GM23338 (cell line): Measurements from ENCODE around the gene STIP1. TPM values are rescaled to one million over a fixed set of nuclear protein-coding genes. Genes with fewer than 3 reads are reported as not detected.

Experiments used
- polyA plus RNA-seq: library from polyadenylated mRNA; unstranded; fragments of >200 nt; fragmentation: Nextera tagmentation; extraction: Ambion mirVana; gene quantifications from 2 replicates; pipeline ENCODE4 v1.2.1, GENCODE V29; 2016
- total RNA-seq: library from RNA; depleted of rRNA; stranded (reverse); fragments of >200 nt; shearing (Covaris generic); gene quantifications from 2 replicates; pipeline ENCODE4 v1.2.3, GENCODE V29; 2014; rRNA removed

Gene STIP1
- total and polyA plus RNA-seq, 2 experiments from 2014 or later: 213 to 351 TPM

Other genes with a start within 250 kb of the STIP1 start
- 24.6 and 26.8 TPM in 2 replicates for gene NAA40, start 247.2 kb upstream of the STIP1 start, total RNA-seq
- gene NAA40, start 247.2 kb upstream of the STIP1 start, polyA plus RNA-seq: 10.1 and 12.1 TPM in 2 replicates
- 385 and 427 TPM in 2 replicates for gene COX8A, start 211.6 kb upstream of the STIP1 start, total RNA-seq
- gene COX8A, start 211.6 kb upstream of the STIP1 start, polyA plus RNA-seq: 483 and 516 TPM in 2 replicates
- gene OTUB1, start 199.7 kb upstream of the STIP1 start, total RNA-seq: 94.7 and 122 TPM in 2 replicates
- 193 and 207 TPM in 2 replicates for gene OTUB1, start 199.7 kb upstream of the STIP1 start, polyA plus RNA-seq
- gene FLRT1, start 150.2 kb upstream of the STIP1 start, total RNA-seq: 0.54 and 1.1 TPM in 2 replicates
- 0.40 and 0.76 TPM in 2 replicates for gene FLRT1, start 150.2 kb upstream of the STIP1 start, polyA plus RNA-seq
- gene MACROD1, start 20.1 kb upstream of the STIP1 start, total RNA-seq: 22.2 and 33.0 TPM in 2 replicates
- gene MACROD1, start 20.1 kb upstream of the STIP1 start, polyA plus RNA-seq: 51.3 and 51.6 TPM in 2 replicates
- gene FERMT3, start 20.6 kb downstream of the STIP1 start, total RNA-seq: 0.43 and 1.5 TPM in 2 replicates
- 1.1 and 1.6 TPM in 2 replicates for gene FERMT3, start 20.6 kb downstream of the STIP1 start, polyA plus RNA-seq
- 36.9 and 40.6 TPM in 2 replicates for gene TRPT1, start 40.0 kb downstream of the STIP1 start, total RNA-seq
- 52.2 and 55.7 TPM in 2 replicates for gene TRPT1, start 40.0 kb downstream of the STIP1 start, polyA plus RNA-seq
- gene NUDT22, start 40.1 kb downstream of the STIP1 start, total RNA-seq: 35.1 and 67.0 TPM in 2 replicates
- 31.1 and 33.9 TPM in 2 replicates for gene NUDT22, start 40.1 kb downstream of the STIP1 start, polyA plus RNA-seq
- gene DNAJC4, start 44.4 kb downstream of the STIP1 start, total RNA-seq: 7.7 and 10.5 TPM in 2 replicates
- 31.0 and 34.4 TPM in 2 replicates for gene DNAJC4, start 44.4 kb downstream of the STIP1 start, polyA plus RNA-seq
- 24.2 and 25.8 TPM in 2 replicates for gene VEGFB, start 48.4 kb downstream of the STIP1 start, total RNA-seq
- gene VEGFB, start 48.4 kb downstream of the STIP1 start, polyA plus RNA-seq: 20.8 and 24.6 TPM in 2 replicates
- gene FKBP2, start 54.9 kb downstream of the STIP1 start, total RNA-seq: 31.4 and 35.0 TPM in 2 replicates
- 201 and 221 TPM in 2 replicates for gene FKBP2, start 54.9 kb downstream of the STIP1 start, polyA plus RNA-seq
- gene PPP1R14B, start 60.8 kb downstream of the STIP1 start, total RNA-seq: 283 and 315 TPM in 2 replicates
- 250 and 418 TPM in 2 replicates for gene PPP1R14B, start 60.8 kb downstream of the STIP1 start, polyA plus RNA-seq
- gene PLCB3, start 65.4 kb downstream of the STIP1 start, total RNA-seq: 89.8 and 103 TPM in 2 replicates
- gene PLCB3, start 65.4 kb downstream of the STIP1 start, polyA plus RNA-seq: 28.1 and 30.9 TPM in 2 replicates
- gene BAD, start 98.5 kb downstream of the STIP1 start, total RNA-seq: 45.8 and 46.4 TPM in 2 replicates
- gene BAD, start 98.5 kb downstream of the STIP1 start, polyA plus RNA-seq: 45.5 and 46.3 TPM in 2 replicates
- gene GPR137, start 99.7 kb downstream of the STIP1 start, total RNA-seq: 32.5 and 35.6 TPM in 2 replicates
- gene GPR137, start 99.7 kb downstream of the STIP1 start, polyA plus RNA-seq: 16.3 and 17.7 TPM in 2 replicates
- 1.0 TPM in 1 of 2 replicates, not detected in the other for gene KCNK4, start 105.1 kb downstream of the STIP1 start, total RNA-seq
- gene KCNK4, start 105.1 kb downstream of the STIP1 start, polyA plus RNA-seq: not detected in 2 replicates
- not detected in 2 replicates for gene CATSPERZ, start 114.2 kb downstream of the STIP1 start, total RNA-seq
- 0.99 and 1.8 TPM in 2 replicates for gene CATSPERZ, start 114.2 kb downstream of the STIP1 start, polyA plus RNA-seq
- gene ESRRA, start 119.4 kb downstream of the STIP1 start, total RNA-seq: 50.1 and 55.1 TPM in 2 replicates
- 13.7 and 15.7 TPM in 2 replicates for gene ESRRA, start 119.4 kb downstream of the STIP1 start, polyA plus RNA-seq
- gene TRMT112, start 131.4 kb downstream of the STIP1 start, total RNA-seq: 298 and 349 TPM in 2 replicates
- gene TRMT112, start 131.4 kb downstream of the STIP1 start, polyA plus RNA-seq: 927 and 1,003 TPM in 2 replicates
- gene PRDX5, start 131.9 kb downstream of the STIP1 start, total RNA-seq: 202 and 212 TPM in 2 replicates
- gene PRDX5, start 131.9 kb downstream of the STIP1 start, polyA plus RNA-seq: 300 and 312 TPM in 2 replicates
- 12.1 and 12.3 TPM in 2 replicates for gene CCDC88B, start 154.0 kb downstream of the STIP1 start, total RNA-seq
- gene CCDC88B, start 154.0 kb downstream of the STIP1 start, polyA plus RNA-seq: 5.9 and 6.8 TPM in 2 replicates
- gene RPS6KA4, start 173.0 kb downstream of the STIP1 start, total RNA-seq: 18.6 and 19.9 TPM in 2 replicates
- 3.5 and 4.1 TPM in 2 replicates for gene RPS6KA4, start 173.0 kb downstream of the STIP1 start, polyA plus RNA-seq